Endothelial cell (in vitro differentiated cells): Measurements from ENCODE around the gene CLCN3. TPM values are rescaled to one million over a fixed set of nuclear protein-coding genes. Genes with fewer than 3 reads are reported as not detected.

Experiments
- DNase-seq: peaks from one replicate; pipeline ENCODE4 v3.0.0; 2021; ENCODE audit warnings: low spot score
- H3K27ac Mint-ChIP-seq: one replicate; pipeline ENCODE4 v1.8.0; 2021; ENCODE audit warnings: mixed read lengths, inconsistent platforms; ENCODE audit not compliant: unreplicated experiment
- H3K27me3 Mint-ChIP-seq: one replicate; pipeline ENCODE4 v1.8.0; 2021; ENCODE audit warnings: mild to moderate bottlenecking, moderate library complexity, mixed read lengths, inconsistent platforms; ENCODE audit not compliant: unreplicated experiment
- H3K36me3 Mint-ChIP-seq: one replicate; pipeline ENCODE4 v1.8.0; 2021; ENCODE audit warnings: mild to moderate bottlenecking, low read depth, mixed read lengths, inconsistent platforms; ENCODE audit not compliant: unreplicated experiment
- H3K4me1 Mint-ChIP-seq: one replicate; pipeline ENCODE4 v1.8.0; 2021; ENCODE audit warnings: mild to moderate bottlenecking, mixed read lengths, inconsistent platforms; ENCODE audit not compliant: unreplicated experiment
- H3K4me3 Mint-ChIP-seq: one replicate; pipeline ENCODE4 v1.8.0; 2021; ENCODE audit warnings: mild to moderate bottlenecking, mixed read lengths, inconsistent platforms; ENCODE audit not compliant: unreplicated experiment
- H3K9me3 Mint-ChIP-seq: one replicate; pipeline ENCODE4 v1.8.0; 2021; ENCODE audit warnings: mixed read lengths, inconsistent platforms; ENCODE audit not compliant: unreplicated experiment
- total RNA-seq: library from RNA; stranded (reverse); fragmentation: NEBNext Ultra II Directional; extraction: Animal tissue kit (Norgen Biotek cat#: 25700); gene quantifications from one replicate; pipeline ENCODE4 v1.2.1, GENCODE V29; 2021; ENCODE audit not compliant: unreplicated experiment
- TF ChIP-seq, protein P1 (sequence below): fragments of 200-600 bp; sonication (generic); IDR thresholded peaks from one replicate; pipeline ENCODE4 v1.5.0; 2021; ENCODE audit warnings: antibody characterized with exemption; ENCODE audit not compliant: unreplicated experiment

The CLCN3 gene
- total RNA-seq, 1 donor from 2014 or later = 58.0 TPM

DNA sequence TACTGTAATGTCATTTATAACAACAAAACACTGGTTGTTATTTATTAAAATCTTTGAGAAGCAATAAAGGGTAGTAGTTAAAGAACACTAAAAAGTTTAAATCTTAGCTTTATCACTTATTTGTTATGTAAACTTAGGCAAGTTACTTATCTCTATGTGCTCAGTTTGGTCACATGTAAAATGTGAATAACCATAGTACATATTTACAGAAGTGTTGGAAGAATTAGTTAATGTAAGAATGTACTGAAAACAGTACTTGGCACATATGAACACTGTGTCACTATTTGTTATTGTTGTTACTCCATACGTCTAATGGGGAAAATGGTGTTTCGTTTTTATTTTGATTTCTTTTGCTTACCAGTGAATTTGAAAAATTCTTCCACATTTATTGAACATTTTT lies 17.1 kb upstream of the CLCN3 start:
- Mint-ChIP-seq H3K36me3 (no peaks in the 10 kb centered on the region), H3K27ac (no peak overlapping the region), H3K9me3 (no peaks in the 10 kb centered on the region), H3K27me3 (no peaks in the 10 kb centered on the region), H3K4me1 (no peaks in the 10 kb centered on the region), H3K4me3 (no peak overlapping the region)
- DNase-seq = no peak
- TF ChIP-seq, protein P1, sequence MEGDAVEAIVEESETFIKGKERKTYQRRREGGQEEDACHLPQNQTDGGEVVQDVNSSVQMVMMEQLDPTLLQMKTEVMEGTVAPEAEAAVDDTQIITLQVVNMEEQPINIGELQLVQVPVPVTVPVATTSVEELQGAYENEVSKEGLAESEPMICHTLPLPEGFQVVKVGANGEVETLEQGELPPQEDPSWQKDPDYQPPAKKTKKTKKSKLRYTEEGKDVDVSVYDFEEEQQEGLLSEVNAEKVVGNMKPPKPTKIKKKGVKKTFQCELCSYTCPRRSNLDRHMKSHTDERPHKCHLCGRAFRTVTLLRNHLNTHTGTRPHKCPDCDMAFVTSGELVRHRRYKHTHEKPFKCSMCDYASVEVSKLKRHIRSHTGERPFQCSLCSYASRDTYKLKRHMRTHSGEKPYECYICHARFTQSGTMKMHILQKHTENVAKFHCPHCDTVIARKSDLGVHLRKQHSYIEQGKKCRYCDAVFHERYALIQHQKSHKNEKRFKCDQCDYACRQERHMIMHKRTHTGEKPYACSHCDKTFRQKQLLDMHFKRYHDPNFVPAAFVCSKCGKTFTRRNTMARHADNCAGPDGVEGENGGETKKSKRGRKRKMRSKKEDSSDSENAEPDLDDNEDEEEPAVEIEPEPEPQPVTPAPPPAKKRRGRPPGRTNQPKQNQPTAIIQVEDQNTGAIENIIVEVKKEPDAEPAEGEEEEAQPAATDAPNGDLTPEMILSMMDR = no peak

DNA sequence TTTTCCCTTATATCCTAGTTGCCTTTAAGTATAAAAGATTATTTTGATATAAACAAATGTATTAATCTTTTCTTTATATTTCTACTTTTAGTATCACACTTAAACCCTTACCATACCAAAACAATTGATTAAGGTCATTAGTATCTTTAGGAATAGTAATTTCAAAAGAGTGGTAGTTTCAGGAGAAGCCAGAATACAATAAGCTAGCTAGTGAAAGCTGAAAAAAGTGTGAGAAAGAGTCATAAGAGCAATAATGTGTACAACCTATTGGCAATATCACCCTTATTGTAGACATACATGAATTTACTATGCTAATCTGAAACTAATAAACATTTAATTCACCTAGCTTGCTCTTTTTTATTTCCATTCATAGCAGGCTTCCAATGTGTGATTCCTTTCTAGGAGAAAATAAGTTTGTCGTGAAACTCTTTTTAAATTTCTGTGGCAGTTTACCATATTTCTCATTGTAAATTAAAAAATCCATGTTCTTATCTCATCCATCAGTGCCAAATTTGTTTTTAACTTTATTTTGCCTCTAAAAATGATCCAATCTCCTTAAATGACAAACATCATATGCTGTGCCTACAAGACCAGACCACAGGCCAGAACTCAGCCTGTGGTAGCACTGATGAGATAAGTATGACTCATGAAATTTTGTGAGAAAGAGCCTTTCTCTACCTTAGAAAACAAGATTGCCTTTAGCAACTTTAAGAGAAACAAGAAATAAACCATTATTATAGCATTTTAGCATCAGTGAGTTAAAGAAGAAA lies 16.1 kb upstream of the CLCN3 start:
- Mint-ChIP-seq H3K36me3 (no peaks in the 10 kb centered on the region), H3K4me1 (no peaks in the 10 kb centered on the region), H3K9me3 (no peaks in the 10 kb centered on the region), H3K4me3 (no peak overlapping the region), H3K27me3 (no peaks in the 10 kb centered on the region), H3K27ac (no peak overlapping the region)
- TF ChIP-seq, protein P1 = no peak
- no peak for DNase-seq

DNA sequence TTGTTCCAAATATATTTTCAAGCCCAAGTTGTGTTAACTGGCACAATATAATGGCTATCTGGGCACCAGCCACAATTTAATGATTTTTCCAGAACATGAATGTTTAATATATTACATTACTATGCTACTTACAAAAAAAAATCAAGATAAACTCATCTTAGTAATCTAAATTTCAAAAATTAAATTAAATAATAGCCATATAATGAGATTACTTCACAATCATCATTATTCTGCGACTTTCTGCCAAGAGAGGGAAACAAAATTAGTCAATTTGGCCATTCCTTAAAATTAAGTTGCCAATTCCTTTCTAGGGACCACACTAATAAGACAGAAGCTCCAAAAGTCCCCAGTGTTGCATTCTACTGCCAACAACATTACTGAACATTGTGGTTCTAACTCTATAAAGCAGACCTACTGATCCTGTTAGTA lies 15.5 kb upstream of the CLCN3 start:
- Mint-ChIP-seq H3K27me3 (no peaks in the 10 kb centered on the region), H3K9me3 (no peaks in the 10 kb centered on the region), H3K27ac (no peak overlapping the region), H3K4me3 (no peak overlapping the region), H3K4me1 (no peaks in the 10 kb centered on the region), H3K36me3 (no peaks in the 10 kb centered on the region)
- TF ChIP-seq, protein P1 = no peak
- no peak for DNase-seq

DNA sequence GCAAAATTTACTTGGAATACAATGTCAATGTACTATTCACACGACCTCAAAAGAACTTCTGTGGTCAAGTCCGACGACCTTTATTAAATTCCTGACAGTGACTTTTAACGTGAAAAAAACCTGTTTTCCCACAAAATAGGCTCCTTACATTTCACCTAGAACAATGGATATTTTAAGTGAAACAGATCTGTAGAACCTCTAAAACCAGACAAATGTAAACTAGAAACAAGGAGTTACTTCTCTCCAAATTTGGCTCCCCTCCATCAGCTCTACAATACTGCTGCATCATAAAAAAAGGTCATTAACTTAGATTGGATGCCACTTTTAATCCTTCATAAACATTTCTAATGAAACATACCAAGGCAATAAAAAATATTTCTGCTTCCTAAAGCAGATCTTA lies 9.2 kb upstream of the CLCN3 start:
- DNase-seq = no peak
- H3K4me3 Mint-ChIP-seq = no peak overlapping the region
- no peak overlapping the region for H3K27ac Mint-ChIP-seq
- H3K9me3 Mint-ChIP-seq = no peaks in the 10 kb centered on the region
- H3K36me3 Mint-ChIP-seq = no peaks in the 10 kb centered on the region
- H3K4me1 Mint-ChIP-seq = peaks cover 12% of the 10 kb centered on the region
- TF ChIP-seq, protein P1 = no peak
- no peaks in the 10 kb centered on the region for H3K27me3 Mint-ChIP-seq
